IPS-20b (cell line): ENCODE results near the gene CRIM1.
A peak's percentile ranks its signal among the peaks of the same experiment; 100 is the strongest.

Experiments
- H3K27ac ChIP-seq: one replicate; pipeline ENCODE4 v1.5.1; 2013; ENCODE audit warnings: low read length
- H3K27me3 ChIP-seq: 2 replicates; pipeline ENCODE4 v1.6.1; 2013; ENCODE audit warnings: mild to moderate bottlenecking, low read length, inconsistent platforms; ENCODE audit not compliant: insufficient read depth
- H3K36me3 ChIP-seq: 2 replicates; pipeline ENCODE4 v1.6.1; 2013; ENCODE audit warnings: low read depth, mild to moderate bottlenecking, inconsistent platforms, low read length, moderate library complexity; ENCODE audit not compliant: insufficient read depth
- H3K4me1 ChIP-seq: 2 replicates; pipeline ENCODE4 v1.6.1; 2013; ENCODE audit warnings: mild to moderate bottlenecking, control low read depth, inconsistent platforms, low read length, moderate library complexity; ENCODE audit not compliant: insufficient read depth
- H3K4me3 ChIP-seq: 2 replicates; pipeline ENCODE4 v1.5.1; 2013; ENCODE audit warnings: mild to moderate bottlenecking, low read length, inconsistent platforms
- H3K9ac ChIP-seq: 2 replicates; pipeline ENCODE4 v1.6.1; 2013; ENCODE audit warnings: low read depth, mild to moderate bottlenecking, inconsistent platforms, low read length, moderate library complexity
- H3K9me3 ChIP-seq: 2 replicates; pipeline ENCODE4 v1.6.1; 2013; ENCODE audit warnings: mild to moderate bottlenecking, low read depth, low read length, inconsistent platforms; ENCODE audit not compliant: insufficient read depth

CRIM1 gene

DNA sequence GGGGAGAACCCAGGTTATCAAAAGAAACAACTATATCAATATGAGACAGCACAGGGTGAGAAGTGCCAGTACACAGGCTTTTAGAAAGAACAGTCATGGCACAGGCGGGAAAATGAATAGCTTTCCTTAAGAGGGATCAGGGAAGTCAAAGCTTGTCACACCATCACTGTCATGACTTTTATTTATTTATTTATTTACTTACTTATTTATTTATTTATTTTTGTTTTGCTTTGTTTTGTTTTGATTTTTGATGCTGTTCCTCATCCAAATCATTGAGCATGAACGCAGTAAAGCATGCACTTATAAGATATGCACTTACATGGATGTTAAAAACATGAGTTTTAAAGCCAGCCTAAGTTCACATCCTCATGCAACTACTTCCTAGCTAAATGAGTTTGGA is 19.3 kb upstream of the CRIM1 start:
- Histone ChIP-seq H3K4me1 (peaks cover 5% of the 10 kb centered on the region; the same call in 1 of the 2 replicates), H3K9ac (no peak overlapping the region), H3K27me3 (no peaks in the 10 kb centered on the region), H3K9me3 (no peaks in the 10 kb centered on the region), H3K4me3 (no peak overlapping the region), H3K36me3 (no peaks in the 10 kb centered on the region), H3K27ac (no peak overlapping the region)

DNA sequence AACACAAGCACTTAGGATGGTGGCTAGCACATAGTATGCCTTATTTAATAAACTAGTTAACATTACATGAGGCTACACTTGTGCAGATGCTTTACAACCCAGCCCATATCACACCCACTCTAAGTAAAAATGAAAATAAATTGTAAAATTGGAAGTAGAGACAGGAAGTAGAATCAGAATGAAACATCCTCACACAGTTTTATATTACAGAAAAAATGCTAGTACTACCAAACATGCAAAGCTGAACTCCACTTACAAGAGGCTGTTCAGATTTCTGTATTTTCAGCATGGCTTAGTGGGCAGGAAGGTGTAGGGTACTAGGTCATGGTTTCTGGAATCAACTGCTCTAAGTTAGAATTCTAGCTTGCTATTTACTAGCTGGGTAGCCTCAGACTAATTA is 18.2 kb upstream of the CRIM1 start:
- H3K9me3 ChIP-seq = no peaks in the 10 kb centered on the region
- H3K27me3 ChIP-seq = no peaks in the 10 kb centered on the region
- no peaks in the 10 kb centered on the region for H3K36me3 ChIP-seq
- no peak overlapping the region for H3K4me3 ChIP-seq
- peaks cover 5% of the 10 kb centered on the region; the same call in 1 of the 2 replicates for H3K4me1 ChIP-seq
- no peak overlapping the region for H3K27ac ChIP-seq
- H3K9ac ChIP-seq = no peak overlapping the region

DNA sequence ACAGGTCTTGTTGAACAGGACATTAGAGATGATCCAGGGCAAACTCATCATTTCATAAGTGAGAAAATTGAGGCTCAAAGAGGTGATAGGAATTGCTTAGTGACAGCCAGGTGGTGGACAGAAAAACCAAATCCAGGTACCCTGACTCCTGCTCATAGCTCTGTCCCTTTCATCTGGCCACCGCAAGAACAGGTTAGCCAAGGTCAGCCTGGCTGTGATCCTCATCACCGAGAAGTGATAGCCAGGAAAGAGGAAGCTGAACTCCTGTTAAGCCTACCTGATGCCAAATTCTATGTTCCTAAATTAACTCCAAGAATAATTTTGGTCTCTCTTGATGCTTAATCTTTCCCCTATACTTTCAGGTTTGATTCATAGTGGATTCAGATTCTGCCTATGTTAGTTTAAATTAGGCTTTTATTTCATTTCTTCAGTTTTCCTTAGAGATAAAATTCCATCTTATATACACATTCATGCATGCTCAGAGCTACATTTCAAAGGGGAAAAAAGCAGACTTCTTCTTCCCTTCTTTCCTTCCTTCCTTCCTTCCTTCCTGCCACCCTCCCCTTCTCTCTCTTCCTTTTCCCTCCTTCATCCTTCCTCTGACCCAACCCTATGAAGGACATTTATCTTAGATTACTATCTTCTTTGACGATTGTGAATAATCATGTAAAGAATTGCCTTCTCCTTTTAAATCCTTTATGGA is 17.3 kb upstream of the CRIM1 start:
- H3K27me3 ChIP-seq = no peaks in the 10 kb centered on the region
- no peaks in the 10 kb centered on the region for H3K9me3 ChIP-seq
- no peak overlapping the region for H3K27ac ChIP-seq
- H3K4me3 ChIP-seq = no peak overlapping the region
- no peaks in the 10 kb centered on the region for H3K36me3 ChIP-seq
- H3K9ac ChIP-seq = no peak overlapping the region
- peaks cover 5% of the 10 kb centered on the region; the same call in 1 of the 2 replicates for H3K4me1 ChIP-seq

DNA sequence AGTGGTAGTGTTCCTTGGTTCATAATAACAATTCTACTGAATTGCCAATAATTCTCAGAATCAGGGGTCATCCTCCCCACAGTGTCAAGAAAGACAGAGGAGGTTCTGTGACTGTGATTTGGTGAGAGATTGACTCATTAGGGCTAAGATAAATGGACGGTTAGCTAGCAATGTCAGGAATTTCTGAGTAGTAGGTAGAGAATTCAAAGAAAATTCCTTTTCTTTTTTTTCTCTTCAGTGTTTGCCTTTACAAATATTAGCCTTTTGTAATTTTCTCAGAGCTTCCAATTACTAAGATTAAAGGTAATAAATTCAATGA is 16.8 kb upstream of the CRIM1 start:
- Histone ChIP-seq H3K36me3 (no peaks in the 10 kb centered on the region), H3K27ac (no peak overlapping the region), H3K4me3 (no peak overlapping the region), H3K27me3 (no peaks in the 10 kb centered on the region), H3K9me3 (no peaks in the 10 kb centered on the region), H3K9ac (no peak overlapping the region), H3K4me1 (peaks cover 5% of the 10 kb centered on the region; the same call in 1 of the 2 replicates)

DNA sequence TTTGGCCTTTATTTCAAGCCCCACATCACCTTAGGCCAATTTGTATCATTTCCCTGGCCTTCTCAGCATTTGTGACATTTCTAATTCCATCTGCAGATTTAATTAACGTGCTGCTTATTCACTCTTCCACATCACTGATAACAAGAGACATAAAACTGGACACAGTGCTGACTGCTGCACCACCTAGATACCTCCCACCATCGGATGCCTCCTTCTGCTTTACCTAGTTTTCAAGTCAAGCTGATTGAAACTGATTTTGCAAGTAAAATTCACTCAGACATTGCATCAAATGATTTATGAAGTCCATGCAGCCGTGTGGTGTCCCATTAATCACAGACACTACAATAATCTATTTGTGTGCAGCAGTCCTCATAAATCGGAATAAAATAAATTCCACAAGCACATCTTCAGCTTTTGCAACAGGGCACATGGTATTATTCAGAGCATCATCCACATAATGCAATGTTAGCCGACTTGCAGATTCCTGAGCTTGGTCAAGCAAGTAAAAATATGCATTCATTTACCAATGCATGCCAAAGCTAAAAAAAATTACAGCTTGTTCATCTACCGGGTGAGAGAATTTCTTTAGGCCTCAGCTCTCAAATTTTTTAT is 15.9 kb upstream of the CRIM1 start:
- Histone ChIP-seq H3K9ac (no peak overlapping the region), H3K4me1 (peaks cover 5% of the 10 kb centered on the region; the same call in 1 of the 2 replicates), H3K4me3 (no peak overlapping the region), H3K36me3 (no peaks in the 10 kb centered on the region), H3K9me3 (no peaks in the 10 kb centered on the region), H3K27me3 (no peaks in the 10 kb centered on the region), H3K27ac (no peak overlapping the region)

DNA sequence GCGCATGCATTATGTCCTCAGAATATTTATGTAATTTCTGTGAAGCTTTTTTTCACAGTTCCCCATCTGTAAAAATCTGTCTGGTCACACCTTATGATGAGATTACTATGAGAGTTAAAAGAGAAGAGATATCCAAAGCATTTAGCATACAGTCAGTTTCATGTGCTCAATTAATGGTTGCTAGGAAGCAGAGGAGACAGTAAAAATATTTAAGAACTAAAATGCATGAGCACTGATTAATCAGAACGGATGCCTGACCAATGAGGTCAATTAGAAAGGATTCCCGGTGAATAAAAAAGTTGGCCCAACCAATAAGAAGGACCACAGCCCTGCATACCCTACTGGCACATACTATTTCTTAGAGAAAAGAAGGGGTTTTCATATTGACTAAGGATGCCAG is 12.0 kb upstream of the CRIM1 start:
- H3K36me3 ChIP-seq = no peaks in the 10 kb centered on the region
- no peaks in the 10 kb centered on the region for H3K9me3 ChIP-seq
- no peak overlapping the region for H3K27ac ChIP-seq
- H3K4me1 ChIP-seq = peaks cover 5% of the 10 kb centered on the region; the same call in 1 of the 2 replicates
- H3K9ac ChIP-seq = no peak overlapping the region
- H3K27me3 ChIP-seq = no peaks in the 10 kb centered on the region
- no peak overlapping the region for H3K4me3 ChIP-seq

DNA sequence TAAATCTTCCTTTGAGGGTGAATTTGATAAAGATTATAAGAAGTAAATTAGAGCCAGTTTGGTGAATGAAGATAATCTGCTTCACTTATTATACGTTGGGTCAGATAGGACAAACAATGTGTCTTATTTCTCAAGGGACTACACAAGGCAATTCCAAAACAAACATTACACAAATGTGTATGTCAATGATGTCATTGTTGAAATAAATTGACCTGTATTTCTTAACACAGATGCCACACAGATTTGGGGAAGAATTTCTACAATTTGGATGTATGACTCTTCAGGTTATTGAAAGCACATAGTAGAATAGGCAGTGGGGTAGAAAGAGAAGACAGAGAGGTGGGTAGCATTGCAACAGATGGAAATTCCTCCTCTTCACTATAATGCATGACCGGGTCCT is 6.9 kb upstream of the CRIM1 start:
- no peak overlapping the region for H3K9ac ChIP-seq
- H3K4me1 ChIP-seq = peaks cover 8% of the 10 kb centered on the region; the same call in 1 of the 2 replicates
- H3K27ac ChIP-seq = no peak overlapping the region
- peaks cover under 1% of the 10 kb centered on the region; the same call in 1 of the 2 replicates for H3K27me3 ChIP-seq
- no peak overlapping the region for H3K4me3 ChIP-seq
- H3K36me3 ChIP-seq = no peaks in the 10 kb centered on the region
- H3K9me3 ChIP-seq = no peaks in the 10 kb centered on the region

DNA sequence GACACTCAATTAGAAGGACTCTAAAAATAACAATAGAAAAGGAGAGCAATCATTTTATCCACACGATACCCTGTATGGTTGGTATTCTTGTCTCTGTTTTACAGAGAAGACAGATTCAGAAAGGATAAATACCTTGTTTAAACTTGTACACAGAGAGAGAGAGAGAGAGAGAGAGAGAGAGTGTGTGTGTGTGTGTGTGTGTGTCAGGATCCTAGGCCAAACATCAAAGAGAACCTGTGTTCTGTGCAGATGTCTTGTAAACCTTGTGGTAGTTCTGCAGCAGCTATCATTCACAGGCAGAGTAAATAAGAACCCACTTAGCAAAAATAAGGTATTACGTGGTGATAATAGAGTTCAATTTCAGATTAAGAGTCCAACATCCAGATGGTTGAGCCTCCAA is 4.3 kb upstream of the CRIM1 start:
- Histone ChIP-seq H3K27ac (no peak overlapping the region), H3K4me1 (peaks cover 14% of the 10 kb centered on the region; the same call in 1 of the 2 replicates), H3K9me3 (no peaks in the 10 kb centered on the region), H3K9ac (no peak overlapping the region), H3K4me3 (no peak overlapping the region), H3K36me3 (no peaks in the 10 kb centered on the region), H3K27me3 (peaks cover 14% of the 10 kb centered on the region)

DNA sequence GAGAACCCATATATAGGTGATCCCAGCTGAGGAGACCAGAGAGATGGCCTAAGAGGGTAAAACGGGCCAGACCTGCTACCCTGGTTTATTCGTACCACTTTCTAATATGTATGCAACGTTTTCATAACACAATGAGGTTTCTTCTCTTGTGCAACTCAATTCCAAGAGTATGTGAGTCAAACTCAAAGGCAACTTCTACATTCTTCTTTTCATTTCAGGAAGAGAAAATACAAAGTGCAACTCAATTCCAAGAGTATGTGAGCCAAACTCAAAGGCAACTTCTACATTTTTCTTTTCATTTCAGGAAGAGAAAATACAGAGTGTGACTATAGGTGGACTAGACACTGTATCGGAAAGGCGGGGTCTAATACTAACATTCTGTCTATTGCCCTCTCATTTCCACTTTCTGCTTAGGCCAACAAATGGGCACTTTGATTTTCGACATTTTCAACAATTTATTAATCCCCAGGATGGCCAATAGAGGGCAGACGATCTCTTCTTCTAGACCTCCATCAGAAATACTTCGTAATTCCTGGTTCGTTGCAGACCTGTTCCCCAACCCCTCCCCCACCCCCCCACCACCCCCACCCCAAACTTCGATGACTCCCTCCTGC is 3.7 kb upstream of the CRIM1 start:
- H3K4me3 ChIP-seq = no peak overlapping the region

DNA sequence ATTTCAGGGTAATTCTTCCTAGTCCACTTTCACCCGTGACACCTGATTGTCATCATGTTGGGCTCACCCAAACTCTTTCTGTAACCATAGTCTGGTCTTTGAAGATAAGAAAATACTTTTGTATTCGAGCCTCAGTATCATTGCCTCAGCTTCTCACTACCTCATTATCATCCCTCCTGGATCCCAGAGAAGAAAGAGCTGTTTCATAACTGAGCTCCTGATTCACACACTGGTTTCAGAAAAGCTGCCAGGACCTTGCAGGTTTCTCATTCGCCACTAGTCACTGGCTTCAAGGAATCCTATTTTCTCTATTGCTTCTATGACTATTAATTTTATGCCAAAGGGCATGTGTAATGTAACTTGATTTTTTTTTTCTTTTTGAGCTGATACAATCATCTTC is 2.9 kb upstream of the CRIM1 start:
- no peak overlapping the region for H3K9ac ChIP-seq
- peaks cover 14% of the 10 kb centered on the region; the same call in 1 of the 2 replicates for H3K4me1 ChIP-seq
- H3K36me3 ChIP-seq = no peaks in the 10 kb centered on the region
- no peak overlapping the region for H3K27ac ChIP-seq
- H3K9me3 ChIP-seq = no peaks in the 10 kb centered on the region
- peaks cover 14% of the 10 kb centered on the region for H3K27me3 ChIP-seq
- no peak overlapping the region for H3K4me3 ChIP-seq

More for the DNA sequence above, 3.7 kb upstream of the CRIM1 start:
- Histone ChIP-seq H3K27me3 (peaks cover 14% of the 10 kb centered on the region), H3K9ac (no peak overlapping the region), H3K36me3 (no peaks in the 10 kb centered on the region), H3K4me1 (peaks cover 14% of the 10 kb centered on the region; the same call in 1 of the 2 replicates), H3K9me3 (no peaks in the 10 kb centered on the region), H3K27ac (no peak overlapping the region)

DNA sequence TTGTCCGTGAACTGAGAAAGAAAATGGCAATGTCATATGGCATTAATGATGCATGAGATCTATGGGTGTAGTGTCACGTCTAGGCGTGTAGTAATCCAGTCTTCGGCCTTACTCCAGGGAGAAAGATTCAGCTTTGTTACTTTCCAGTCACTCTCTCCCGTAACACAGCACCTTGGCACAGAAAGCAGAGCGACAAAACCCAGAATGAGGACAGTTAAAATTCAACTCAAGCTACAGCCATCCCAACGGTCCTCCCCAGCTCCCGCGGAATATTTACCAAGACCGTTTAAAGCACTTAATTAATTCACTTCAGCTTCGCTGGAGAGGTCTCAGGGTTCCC is 797 bp upstream of the CRIM1 start:
- H3K4me3 ChIP-seq = peak overlapping the region; percentile 86
- H3K27ac ChIP-seq = no peak overlapping the region
- peaks cover 21% of the 10 kb centered on the region for H3K4me1 ChIP-seq
- no peaks in the 10 kb centered on the region for H3K36me3 ChIP-seq
- peaks cover 14% of the 10 kb centered on the region for H3K27me3 ChIP-seq
- peak overlapping the region; percentile 80; the same call in 1 of the 2 replicates for H3K9ac ChIP-seq
- no peaks in the 10 kb centered on the region for H3K9me3 ChIP-seq

DNA sequence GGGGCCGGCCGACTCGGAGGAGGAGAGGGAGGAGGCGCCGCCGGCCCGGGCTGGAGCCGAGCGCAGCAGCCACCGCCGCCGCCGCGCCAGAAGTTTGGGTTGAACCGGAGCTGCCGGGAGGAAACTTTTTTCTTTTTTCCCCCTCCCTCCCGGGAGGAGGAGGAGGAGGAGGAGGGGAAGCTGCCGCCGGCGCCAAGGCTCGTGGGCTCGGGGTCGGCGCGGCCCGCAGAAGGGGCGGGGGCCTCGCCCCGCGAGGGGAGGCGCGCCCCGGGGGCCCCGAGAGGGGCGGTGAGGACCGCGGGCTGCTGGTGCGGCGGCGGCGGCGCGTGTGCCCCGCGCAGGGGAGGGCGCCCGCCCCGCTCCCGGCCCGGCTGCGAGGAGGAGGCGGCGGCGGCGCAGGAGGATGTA is 316 bp downstream of the CRIM1 start:
- no peak overlapping the region for H3K27ac ChIP-seq
- no peaks in the 10 kb centered on the region for H3K36me3 ChIP-seq
- peak overlapping the region; percentile 94; the same call in 1 of the 2 replicates for H3K4me3 ChIP-seq
- H3K4me1 ChIP-seq = peaks cover 32% of the 10 kb centered on the region
- H3K9ac ChIP-seq = peak overlapping the region; percentile 77; the same call in 1 of the 2 replicates
- peaks cover 14% of the 10 kb centered on the region for H3K27me3 ChIP-seq
- H3K9me3 ChIP-seq = no peaks in the 10 kb centered on the region
